ENCODE data around the gene ZFP91.

Gene ZFP91

DNA sequence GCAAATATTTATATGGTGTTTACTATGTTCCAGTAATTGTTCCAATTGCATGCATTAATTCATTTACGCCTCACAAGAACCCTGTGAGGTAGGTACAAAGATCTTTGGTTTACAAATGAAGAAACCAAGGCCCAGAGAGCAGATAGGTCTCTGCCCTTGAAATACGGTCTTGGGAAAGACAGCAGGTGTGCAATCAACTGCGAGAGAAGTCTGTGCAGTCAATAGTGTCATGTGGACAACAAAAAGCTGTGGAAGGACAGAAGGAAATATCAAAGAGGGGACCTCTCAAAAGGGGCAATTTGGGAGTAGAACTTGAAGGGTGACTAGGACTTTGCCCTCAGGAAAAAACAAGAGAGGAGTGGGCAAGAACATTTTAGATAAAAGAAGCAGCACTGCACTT lies 52.5 kb downstream of the ZFP91 start:
- DNase-seq = no peak

DNA sequence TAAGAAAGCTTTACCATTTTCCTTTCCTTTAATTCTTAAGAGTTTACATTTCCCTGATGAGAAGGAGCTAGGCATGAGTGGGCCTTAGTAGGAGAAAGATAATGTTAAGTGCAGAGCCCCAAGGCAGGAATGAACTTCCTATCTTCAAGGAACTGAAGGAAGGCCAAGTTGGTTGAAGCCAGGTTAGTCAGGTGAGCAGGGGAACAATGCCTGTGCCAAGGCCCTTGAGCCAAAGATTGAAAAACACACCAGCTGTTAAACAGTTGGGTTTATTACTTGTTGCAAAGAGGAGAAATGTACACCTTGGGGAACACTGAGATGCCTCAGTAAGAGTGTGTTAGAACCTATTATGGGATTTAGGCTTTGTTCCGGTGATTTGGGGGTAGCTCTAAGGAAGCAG lies 53.6 kb downstream of the ZFP91 start:
- DNase-seq = no peak

DNA sequence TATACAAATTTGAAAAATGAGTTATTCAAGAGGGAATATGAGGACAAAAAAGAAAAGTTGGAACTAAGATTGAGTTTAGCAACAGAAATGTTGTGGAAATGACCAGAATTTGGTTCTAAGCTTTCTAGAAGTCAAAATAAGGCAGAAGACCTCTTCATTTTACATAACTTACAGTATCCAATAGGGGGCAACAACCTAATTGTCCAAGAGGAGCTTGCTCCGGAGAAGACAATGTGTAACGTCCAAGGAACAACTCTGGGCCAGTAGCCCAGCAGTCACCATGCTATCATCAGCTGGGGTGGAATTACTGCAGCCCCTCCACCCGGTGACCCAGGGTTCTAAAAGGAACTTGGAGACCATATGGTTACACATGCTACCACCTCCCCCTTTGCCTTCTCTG lies 57.7 kb downstream of the ZFP91 start:
- no peak for DNase-seq

DNA sequence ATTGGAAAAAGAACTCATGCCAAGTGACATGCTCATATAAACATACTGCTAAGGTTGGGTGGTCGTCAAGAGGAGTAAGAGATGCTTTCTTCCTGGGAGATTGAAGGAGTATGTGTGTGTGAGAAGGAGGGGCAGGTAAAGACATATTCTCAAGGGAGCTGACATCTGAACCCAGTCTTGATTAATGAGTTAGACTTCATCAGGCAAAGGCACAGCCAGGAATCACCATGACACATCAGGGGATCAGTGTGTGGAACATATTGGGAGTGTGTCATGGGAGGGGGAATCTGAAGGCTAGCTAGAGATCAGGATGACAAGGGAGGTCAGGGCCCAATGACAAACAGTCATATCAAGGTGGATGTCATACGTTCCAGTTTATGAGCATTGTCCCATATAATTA lies 58.5 kb downstream of the ZFP91 start:
- DNase-seq = no peak

DNA sequence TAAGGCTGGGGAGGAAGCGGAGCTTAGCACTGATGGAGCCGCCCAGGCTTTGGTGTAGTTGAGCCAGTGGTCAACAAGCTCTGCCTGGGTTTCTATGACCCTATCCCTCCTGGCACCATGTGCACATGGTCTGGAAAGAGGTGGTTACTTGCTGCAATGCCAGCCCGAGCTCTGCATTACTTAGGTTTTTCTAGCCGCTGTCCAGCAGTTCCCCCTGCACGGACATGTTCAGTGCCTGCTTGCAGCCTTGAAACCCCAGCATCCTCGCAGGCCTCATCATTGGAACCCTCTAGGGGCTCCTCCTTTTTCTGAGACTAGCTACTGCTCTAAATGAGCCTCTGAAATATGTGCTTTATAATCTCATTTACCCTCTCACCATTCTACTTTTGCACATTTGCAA lies 60.2 kb downstream of the ZFP91 start:
- no peak for DNase-seq

DNA sequence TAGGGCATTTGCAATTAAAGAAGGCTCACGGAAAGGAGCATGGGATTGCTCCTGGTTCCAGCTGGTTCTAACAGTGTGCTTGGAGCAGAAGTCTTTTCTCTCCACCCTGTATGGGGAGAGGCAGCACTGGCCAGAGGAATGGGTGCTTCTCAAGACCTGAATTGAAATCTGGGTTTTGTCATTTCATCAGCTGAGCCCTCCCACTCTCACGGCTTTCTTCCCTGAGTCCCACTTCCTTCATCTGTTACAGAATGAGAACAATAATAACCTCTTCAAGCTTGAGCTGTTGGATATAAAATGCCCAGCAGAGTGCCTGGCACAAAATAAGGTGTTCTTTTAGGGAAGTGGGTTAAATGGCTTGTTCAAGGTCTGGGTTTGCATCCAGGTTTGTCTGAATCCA lies 60.8 kb downstream of the ZFP91 start:
- no peak for DNase-seq

DNA sequence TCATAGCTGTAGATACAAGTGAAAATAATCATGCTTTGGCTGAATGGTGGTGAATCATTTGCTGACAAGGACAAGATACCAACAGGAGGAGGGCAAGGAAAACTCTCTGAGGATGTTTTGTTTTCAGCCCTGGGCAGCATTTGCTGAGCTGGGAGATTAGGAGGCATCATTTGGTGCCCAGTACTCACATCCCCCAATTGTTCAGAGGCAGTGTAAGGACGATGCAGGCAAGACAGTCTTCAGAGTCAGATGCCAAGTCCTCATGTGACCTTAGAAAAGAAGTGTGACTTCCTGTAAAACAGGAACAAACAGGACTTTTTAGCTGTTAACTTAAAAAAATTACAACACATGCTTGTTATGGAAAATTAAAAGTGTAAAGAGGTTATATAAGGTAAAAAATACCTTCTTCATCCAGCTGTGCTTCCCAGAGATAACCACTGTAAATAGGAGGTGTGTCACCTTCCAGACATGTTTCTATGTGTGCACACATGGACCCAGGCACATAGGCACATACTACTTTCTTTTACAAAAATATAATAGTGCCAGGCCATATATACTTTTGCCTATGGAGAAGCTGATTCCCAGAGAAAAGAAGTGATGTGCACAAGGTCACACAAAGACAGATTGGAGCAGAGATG lies 61.6 kb downstream of the ZFP91 start:
- DNase-seq = peak in 4 of 6 experiments; percentile 2 to 44 (median 32)

DNA sequence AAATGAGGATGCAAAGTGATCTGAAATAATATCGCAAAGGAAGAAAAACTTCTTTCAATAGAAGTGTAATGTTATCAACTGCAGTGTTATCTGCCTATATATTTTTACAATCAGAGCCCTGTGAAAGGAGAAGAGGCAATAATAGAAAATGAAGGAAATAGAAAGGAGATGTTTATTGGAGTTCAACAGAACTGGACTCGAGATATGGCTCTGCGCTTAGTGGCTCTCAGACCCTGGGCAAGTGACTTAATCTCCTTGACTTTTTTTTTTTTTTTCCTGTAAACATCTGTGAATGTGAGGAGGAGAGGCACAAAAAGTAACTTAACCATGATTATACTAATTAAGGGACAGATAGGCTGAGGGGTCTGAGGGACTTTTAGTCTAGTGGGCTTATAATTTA lies 62.5 kb downstream of the ZFP91 start:
- no peak for DNase-seq

DNA sequence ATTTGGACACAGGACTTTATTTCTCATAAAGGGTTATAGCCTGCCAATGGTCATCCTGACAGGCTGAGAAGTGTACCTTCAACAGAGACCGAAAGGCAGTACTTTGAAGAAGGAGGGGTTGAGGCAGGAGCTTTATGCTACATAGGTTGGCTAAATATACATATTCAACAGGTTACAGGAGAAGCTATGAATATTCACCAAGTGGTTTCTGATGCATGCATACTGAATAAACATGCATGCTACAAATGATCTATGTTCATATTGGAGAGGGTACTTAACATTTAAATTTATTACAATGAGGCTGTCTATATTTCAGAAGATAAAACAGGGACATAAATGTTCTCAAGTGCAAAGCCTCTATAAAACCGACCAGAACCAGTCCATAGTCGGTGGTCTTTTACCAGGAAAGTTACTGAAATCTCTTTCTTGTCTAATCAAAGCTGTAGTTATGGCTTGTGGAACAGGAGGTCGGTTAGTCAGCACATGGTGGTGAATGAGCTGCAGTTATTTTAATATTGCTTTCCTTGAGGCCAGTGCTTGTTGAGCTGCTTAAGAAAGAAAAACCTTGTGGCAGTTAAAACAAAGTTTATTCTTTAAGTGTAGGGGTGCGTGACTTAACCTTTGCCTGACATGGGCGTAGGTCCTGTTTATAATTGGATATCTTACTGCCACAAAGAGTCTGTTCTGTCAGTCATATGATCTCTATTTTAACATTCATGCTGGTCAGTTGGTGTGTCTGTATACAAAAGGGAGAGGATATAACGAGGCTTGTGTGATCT lies 63.1 kb downstream of the ZFP91 start:
- no peak for DNase-seq

DNA sequence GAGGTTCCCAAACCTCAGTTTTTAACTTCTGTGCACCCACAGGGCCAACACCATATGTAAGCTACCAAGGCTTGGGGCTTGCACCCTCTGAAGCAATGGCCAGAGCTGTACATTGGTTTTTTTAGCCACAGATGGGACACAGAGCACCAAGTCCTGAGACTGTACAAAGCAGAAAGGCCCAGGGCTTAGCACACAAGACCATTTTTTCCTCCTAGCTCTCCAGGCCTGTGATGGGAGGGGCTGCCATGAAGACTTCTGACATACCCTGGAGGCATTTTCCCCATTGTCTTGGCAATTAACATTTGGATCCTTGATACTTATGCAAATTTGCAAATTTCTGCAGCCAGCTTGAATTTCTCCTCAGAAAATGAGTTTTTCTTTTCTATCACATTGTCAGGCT lies 67.0 kb downstream of the ZFP91 start:
- no peak for DNase-seq

DNA sequence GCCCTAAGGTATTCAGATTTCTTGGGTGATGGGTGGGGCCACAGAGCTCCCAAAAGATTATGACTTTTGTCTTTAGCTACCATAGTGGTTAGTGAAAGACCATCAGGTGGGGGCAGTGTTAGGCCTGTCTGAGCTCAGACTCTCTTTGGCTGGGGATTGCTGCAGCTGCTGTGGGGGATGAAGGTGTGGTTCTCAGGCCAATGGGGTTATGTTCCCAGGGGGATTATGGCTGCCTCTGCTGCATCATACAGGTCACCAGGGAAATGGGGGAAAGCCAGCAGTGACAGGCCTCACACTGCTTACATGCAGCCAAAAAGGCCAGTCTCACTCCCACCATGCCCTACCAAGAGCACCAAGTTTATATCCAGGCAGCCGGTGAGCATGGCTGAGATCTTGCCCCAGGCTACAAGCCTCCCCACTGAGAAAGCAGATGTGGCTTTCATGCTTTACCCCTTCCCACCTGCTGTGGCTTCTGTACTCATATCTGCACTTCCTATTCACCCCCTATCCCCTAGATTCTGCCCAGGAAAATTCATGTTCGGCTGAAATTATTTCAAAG lies 68.4 kb downstream of the ZFP91 start:
- no peak for DNase-seq

DNA sequence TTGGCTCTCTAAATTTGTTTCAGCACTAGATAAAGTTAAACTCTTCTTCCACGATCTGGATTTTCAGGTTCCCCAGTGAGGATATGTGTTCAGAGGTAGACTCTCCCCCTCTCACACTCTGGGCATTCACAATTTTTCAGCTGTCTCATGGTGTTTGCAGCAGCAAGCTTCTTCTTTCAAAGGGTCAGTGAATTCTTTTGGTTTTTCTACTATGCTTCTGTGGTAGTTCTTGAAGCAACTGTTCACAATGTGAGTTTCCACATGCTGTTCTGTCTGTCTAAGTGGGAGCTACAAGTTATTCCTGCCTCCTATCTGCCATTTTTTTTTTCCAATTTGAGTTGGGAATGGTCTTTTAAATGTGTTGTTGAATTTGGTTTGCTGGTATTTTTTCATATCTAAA lies 69.0 kb downstream of the ZFP91 start:
- DNase-seq = no peak

DNA sequence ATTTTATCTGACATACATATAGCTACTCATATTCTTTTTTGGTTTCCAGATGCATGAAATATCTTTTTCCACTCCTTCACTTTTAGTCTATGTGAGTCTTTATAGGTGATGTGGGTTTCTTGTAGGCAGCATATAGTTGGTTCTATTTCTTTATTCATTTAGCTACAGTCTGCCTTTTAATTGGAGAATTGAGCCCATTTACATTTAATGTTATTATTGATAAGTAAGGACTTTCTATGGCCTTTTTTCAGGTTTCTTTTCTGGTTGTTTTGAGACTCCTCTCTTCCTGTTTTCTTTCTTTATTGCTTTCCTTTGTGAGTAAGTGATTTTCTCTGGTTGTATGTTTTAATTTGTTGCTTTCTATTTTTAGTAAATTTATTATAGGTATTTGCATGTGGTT lies 70.8 kb downstream of the ZFP91 start:
- no peak for DNase-seq

DNA sequence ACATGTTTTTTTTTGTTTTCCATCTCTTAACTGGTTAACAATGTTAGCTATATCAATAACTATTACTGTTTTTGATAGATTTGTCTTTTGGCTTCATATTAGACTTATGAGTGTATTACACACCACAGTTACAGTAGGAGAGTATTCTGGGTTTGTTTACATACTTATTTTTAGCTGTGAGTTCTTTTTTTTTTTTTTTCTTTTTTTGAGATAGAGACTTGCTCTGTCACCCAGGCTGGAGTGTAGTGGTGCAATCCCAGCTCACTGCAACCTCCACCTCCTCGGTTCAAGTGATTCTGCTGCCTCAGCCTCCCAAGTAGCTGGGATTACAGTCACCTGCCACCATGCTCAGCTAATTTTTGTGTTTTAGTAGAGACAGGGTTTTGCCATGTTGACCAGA lies 71.6 kb downstream of the ZFP91 start:
- no peak for DNase-seq

DNA sequence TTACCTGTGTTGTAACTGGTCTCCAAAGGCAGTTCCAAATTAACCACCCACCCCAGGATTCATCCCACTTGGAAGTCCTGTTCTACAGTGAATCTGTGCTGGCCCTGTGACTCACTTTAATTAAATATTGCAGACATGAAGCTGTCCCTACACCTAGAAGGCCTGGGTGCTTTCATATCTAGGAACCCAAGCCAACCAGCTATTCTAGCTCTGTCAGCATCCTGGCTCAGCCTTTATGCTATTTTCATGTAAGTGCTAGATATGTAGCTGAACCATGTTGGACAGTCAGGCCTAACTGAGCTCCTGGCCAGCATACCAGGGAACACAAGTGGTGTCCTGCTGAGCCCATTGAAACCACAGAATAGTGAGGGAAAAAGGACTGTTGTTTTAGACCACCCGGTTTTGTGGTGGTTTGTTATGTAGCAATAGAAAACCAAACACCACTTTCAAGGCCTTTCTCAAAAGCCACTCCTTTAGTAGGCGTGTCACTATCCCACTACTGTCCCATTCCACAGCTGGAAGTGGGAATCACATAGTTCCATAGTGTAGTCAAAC lies 73.9 kb downstream of the ZFP91 start:
- no peak for DNase-seq

DNA sequence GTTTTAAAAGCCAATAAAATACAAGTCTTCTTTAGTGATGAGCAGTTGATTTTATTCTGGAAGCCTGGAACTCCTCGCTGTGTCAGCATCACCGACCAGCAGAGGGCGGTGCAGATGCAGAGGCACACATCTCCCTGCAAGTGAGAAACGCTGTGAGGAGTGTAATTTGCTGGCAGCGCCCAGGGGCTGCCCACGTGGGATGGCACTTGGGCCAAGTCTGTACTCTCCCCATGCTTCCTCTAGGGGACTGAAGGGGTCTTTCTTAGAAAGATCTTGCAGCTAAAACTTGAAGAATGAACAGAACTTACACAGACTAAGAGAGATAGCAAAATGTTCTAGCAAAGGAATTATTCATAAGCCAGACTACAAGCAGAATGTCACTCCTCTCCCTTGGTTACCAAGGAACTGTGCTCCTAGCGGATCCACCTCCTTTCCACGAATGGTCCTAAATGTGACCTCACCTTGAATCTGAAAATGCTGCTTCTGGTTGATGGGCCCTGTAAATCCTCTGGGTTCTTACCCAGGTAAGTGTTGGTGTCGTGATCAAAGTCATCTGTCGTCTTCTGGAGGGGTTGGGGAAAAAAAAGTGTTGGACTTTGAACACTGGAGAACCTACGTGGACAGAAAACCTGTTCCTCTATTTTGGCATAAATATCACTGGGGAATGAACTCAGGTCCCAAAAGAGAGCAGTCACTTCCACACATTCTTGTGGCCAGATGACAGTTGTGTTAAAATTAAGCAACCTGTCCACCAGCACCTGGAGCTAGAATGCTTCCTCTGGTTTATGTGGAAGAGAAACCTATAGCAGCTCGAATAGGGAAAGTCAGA lies 75.4 kb downstream of the ZFP91 start:
- peak; percentile 46 to 80 (median 70) for DNase-seq

DNA sequence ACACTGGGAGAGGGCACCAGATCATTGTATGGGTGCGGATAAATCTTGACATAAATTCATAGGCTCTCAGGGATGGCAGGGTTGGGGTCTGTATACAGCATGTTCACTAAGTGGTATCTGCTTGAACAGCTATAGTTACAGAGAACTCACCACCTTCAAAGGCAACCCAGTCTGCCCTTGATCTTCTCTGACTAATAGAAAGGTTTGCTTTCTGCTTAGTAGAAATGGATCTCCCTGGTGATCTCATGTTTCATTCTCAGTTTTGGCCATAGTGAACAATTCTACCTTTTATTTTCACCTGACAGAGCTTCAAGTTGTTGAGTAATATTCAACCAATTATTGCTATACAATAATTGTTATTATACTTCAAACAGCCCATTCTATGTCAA lies 76.0 kb downstream of the ZFP91 start:
- no peak for DNase-seq

DNA sequence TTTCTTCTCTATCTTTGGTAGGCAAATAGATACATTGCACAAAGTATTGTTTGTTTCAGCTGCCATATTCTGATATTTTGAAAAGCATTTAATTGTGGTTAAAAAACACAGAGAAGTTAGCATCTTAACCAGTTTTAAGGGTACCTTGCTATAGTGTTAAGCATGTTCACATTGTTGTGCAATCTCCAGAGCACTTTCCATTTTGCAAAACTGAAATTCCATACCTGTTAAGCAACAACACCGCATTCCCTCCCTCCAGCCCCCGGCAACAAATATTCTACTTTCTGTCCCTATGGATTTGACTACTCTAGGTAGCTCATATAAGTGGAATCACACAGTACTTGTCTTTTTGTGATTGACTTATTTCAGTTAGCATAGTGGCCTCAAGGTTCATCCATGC lies 77.5 kb downstream of the ZFP91 start:
- no peak for DNase-seq

DNA sequence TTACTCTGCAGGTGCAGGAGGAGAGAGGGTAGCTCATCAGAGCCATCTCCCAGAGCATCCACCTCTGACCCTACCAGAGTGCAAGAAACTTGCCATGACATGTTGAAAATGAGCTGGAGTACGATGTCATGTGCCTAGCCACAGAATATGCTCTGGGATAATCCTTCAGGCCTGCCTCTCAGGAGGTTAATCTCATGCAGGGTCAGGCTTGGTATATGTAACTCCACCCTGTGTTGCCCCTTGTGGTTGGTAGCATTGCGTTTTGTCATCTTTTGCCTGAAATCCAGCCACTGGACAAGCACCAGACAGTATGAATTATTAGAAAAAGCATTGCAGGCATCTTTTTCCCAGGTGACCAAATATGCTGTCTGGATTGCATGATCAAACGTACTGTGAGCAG lies 79.8 kb downstream of the ZFP91 start:
- no peak for DNase-seq

DNA sequence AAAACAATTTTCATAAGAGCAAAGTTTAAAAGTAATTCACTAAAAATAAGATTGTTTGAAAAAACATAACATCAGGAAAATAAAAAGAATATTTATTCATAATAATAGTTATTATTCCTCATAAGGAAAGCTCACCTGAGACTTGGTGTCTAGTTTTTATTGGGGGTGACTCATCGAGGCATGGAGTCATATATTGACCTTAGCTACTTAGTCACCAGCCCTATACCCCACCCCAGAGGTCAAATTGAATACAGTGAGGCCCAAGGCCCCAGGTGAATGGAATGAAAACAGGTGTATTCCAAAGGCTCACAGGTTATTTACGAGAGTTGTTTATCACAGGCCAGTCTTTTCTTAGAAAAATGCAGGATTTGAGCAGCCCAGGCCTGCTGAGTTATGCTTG lies 80.5 kb downstream of the ZFP91 start:
- no peak for DNase-seq

DNA sequence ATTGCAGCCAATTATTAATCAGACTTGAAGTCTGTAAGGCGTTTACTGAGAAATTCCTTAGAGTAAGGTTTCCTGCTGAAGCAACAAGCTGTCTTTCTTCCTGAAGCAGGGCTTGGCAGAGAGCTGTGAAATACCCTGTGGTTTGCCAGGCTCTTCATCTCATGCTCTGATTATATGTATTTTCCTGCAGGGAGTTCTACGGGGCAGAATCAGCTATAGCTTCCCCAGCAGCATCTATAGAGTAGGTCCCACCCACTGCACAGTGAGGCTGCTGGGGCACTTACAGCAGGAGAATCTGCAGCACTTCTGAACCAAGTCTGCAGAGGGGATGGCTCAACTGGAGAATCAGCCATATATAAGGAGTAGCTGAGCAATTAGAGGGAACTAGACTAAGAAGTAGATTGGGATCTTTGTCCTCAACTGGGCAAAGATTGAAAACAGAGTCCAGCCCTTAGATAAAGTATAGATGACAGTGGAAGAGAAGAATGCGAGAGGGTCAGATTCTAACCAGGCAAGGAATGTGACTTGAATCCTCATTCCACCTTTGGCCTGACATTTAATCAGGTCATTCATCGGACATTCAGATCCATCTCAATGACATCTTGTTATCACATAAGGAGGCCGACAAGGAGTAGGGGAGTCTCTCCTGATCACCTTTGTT lies 81.2 kb downstream of the ZFP91 start:
- DNase-seq = no peak
